Activated CD4-positive, alpha-beta T cell treated with anti-CD3 and anti-CD28 coated beads for 36 hours (primary cell): Measurements from ENCODE around the gene WDR36. TPM values are rescaled to one million over a fixed set of nuclear protein-coding genes. Genes with fewer than 3 reads are reported as not detected.
A peak's percentile ranks its signal among the peaks of the same experiment; 100 is the strongest.

Source experiments
- ATAC-seq: fragments of 200-7000 bp; cut with Tn5 transposase; one replicate; pipeline ENCODE4 v1.10.0; 2021; ENCODE audit warnings: mild to moderate bottlenecking, moderate library complexity
- CTCF ChIA-PET: fragments of 350-600 bp; sonication (Branson Sonifier 250); formaldehyde crosslinking; loops from one replicate; lab custom pipeline; 2021; ENCODE audit warnings: antibody characterized with exemption; lab: Charles Lee
- POLR2A ChIA-PET: fragments of 350-600 bp; sonication (Branson Sonifier 250); formaldehyde crosslinking; loops from one replicate; lab custom pipeline; 2021; ENCODE audit warnings: antibody characterized with exemption, inconsistent platforms; lab: Charles Lee
- DNase-seq: peaks from one replicate; pipeline ENCODE4 v3.0.0-alpha.2; 2020
- H3K27ac Mint-ChIP-seq: one replicate; pipeline ENCODE4 v1.8.0; 2021; ENCODE audit warnings: mixed read lengths
- H3K27me3 Mint-ChIP-seq: one replicate; pipeline ENCODE4 v1.8.0; 2021; ENCODE audit warnings: mixed read lengths
- H3K36me3 Mint-ChIP-seq: one replicate; pipeline ENCODE4 v1.8.0; 2021; ENCODE audit warnings: low read depth, mixed read lengths
- H3K4me1 Mint-ChIP-seq: one replicate; pipeline ENCODE4 v1.8.0; 2021; ENCODE audit warnings: mixed read lengths
- H3K4me3 Mint-ChIP-seq: one replicate; pipeline ENCODE4 v1.8.0; 2021; ENCODE audit warnings: mild to moderate bottlenecking, moderate library complexity, mixed read lengths
- H3K9me3 Mint-ChIP-seq: one replicate; pipeline ENCODE4 v1.8.0; 2021; ENCODE audit warnings: low read depth, mixed read lengths
- intact Hi-C, 2 experiments: fragments of 100-400 bp; cut with DNase I in 1 of 2; cut with micrococcal nuclease in 1 of 2; formaldehyde crosslinking; loops; one replicate each; pipeline versions ENCODE4 v1.14.2 to v1.15.1; 2022 to 2024; cut with DNase I, micrococcal nuclease
- total RNA-seq, 2 experiments: library from RNA; stranded (reverse); gene quantifications; one replicate each; pipeline ENCODE4 v1.2.3, GENCODE V29; 2021

Gene WDR36
- total RNA-seq, 2 experiments from 2014 or later = 58.6 to 61.7 TPM

DNA sequence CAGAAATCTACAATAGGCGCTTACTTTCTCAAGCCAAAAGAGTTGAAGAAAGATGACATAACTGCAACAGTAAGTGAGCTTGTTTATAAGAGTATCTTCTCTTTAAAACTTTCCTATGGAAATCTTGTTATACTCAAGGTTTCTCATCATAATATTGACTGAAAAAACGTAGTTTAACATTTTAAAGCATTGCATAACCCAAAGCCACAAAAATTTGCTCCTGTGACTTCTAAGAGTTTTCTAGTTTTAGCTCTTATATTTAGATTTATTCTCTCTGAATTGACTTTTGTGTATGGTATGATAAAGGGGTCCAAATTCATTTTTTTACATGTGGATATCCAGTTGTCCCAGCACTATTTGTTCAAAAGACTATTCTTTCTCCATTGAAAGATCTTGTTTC, 15.2 kb downstream of the WDR36 start:
- Mint-ChIP-seq H3K27me3 (no peaks in the 10 kb centered on the region), H3K4me1 (peaks cover 6% of the 10 kb centered on the region), H3K4me3 (no peak overlapping the region), H3K36me3 (peaks cover 60% of the 10 kb centered on the region), H3K27ac (no peak overlapping the region), H3K9me3 (no peaks in the 10 kb centered on the region)
- no peak for ATAC-seq
- CTCF ChIA-PET = interaction anchor here (1.1 to 1.2 kb wide), 2 partner anchors 13 to 172 kb away, joined by 3 read pairs; no protein-coding TSS in a partner anchor
- intact Hi-C loops = no loop called here
- DNase-seq = no peak
- POLR2A ChIA-PET = interaction anchor here (0.6 kb wide), 1 partner anchor 872 kb away, joined by 3 read pairs; no protein-coding TSS in a partner anchor

DNA sequence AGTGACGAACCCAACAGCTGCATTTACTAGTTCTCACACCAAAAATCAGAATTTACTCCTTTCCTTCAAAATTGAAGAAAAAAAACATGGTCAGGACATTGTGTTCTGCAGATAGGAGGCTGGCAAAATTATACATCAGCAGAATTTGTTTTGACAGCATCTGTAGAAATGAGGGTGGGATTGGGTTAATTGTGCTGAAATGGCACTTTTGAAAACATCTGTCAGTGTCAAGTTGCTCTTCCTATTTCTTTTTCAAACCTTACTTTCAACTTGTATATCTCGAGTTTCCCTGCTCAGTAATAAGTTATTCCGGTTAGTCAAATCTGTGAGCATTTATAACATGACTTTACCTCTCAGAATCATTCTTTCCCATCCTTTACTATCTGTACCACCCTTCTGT, 19.8 kb downstream of the WDR36 start:
- no peak overlapping the region for H3K4me3 Mint-ChIP-seq
- ATAC-seq = no peak
- DNase-seq = no peak
- H3K9me3 Mint-ChIP-seq = no peaks in the 10 kb centered on the region
- peaks cover 5% of the 10 kb centered on the region for H3K4me1 Mint-ChIP-seq
- no peaks in the 10 kb centered on the region for H3K27me3 Mint-ChIP-seq
- H3K36me3 Mint-ChIP-seq = peaks cover 44% of the 10 kb centered on the region
- intact Hi-C loops = no loop called here
- ChIA-PET POLR2A (no interaction called here), CTCF (no interaction called here)
- H3K27ac Mint-ChIP-seq = no peak overlapping the region

DNA sequence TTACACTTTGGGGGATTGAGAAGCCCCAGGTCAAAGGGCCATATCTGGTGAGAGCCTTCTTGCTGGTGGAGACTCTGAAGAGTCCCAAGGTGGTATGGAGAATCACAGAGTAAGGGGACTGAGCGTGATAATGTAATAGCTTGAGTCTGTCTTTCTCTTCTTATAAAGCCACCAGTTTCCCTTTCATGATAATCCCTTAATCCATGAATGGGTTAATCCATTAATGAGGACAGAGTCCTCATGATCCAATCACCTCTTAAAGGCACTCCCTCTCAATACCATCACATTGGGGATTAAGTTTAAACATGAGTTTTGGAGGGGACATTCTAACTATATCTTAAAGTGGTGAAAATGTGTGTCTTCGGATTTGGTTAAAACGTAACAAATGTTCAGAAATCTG, 21.5 kb downstream of the WDR36 start:
- ATAC-seq (no peak), DNase-seq (no peak)
- CTCF ChIA-PET = interaction anchor here (1.3 kb wide), 1 partner anchor 45 kb away, joined by 3 read pairs; no protein-coding TSS in a partner anchor
- H3K27me3 Mint-ChIP-seq = no peaks in the 10 kb centered on the region
- no peak overlapping the region for H3K27ac Mint-ChIP-seq
- peaks cover 37% of the 10 kb centered on the region for H3K36me3 Mint-ChIP-seq
- intact Hi-C loops = no loop called here
- no peaks in the 10 kb centered on the region for H3K9me3 Mint-ChIP-seq
- POLR2A ChIA-PET = no interaction called here
- H3K4me3 Mint-ChIP-seq = no peak overlapping the region
- peaks cover 12% of the 10 kb centered on the region for H3K4me1 Mint-ChIP-seq

DNA sequence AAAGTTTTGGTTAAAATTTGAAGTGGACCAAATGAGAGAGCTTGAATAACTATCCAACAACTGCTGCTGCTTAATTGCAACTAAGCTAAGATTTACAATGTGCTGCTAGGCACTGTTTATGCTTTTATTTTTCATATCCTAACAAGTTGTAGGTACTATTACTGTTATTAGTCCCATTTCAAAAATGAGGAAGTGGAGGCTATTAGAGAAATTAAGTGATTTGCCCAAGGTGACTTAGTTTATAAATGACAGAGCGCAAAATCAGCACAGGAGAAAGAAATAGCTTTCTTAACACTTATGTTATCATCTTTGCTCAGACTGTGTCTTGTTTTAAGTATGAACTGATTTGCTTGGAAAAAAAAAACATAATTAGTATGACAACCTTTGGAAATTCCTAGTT, 23.1 kb downstream of the WDR36 start:
- peaks cover 40% of the 10 kb centered on the region for H3K36me3 Mint-ChIP-seq
- peaks cover 19% of the 10 kb centered on the region for H3K4me1 Mint-ChIP-seq
- H3K9me3 Mint-ChIP-seq = no peaks in the 10 kb centered on the region
- no peak overlapping the region for H3K4me3 Mint-ChIP-seq
- ChIA-PET CTCF (interaction anchor here (1.3 to 1.7 kb wide), 2 partner anchors 10 to 23 kb away, joined by 4 read pairs; partner anchors contain the start of gene WDR36), POLR2A (no interaction called here)
- intact Hi-C loops = no loop called here
- no peaks in the 10 kb centered on the region for H3K27me3 Mint-ChIP-seq
- DNase-seq = no peak
- ATAC-seq = no peak
- no peak overlapping the region for H3K27ac Mint-ChIP-seq

DNA sequence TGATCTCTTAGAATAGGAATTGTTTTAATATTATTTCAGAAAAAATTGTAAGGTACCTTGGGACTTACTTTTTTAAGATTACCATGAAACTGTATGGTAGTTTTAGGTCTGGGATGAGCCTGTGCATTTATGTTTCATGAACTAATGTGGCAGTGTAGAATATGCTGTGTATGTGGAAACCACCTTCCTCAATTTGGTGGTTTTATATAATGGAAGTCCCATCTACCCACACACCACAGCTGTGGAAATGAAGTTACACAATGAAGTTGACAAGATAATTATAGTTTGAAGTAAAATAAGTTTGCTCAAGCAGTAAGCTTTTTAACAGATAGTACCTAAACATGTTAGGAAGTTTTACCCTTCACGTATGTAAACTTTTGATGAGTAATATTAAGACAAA, 24.4 kb downstream of the WDR36 start:
- Mint-ChIP-seq H3K27me3 (no peaks in the 10 kb centered on the region), H3K4me1 (peaks cover 23% of the 10 kb centered on the region), H3K9me3 (no peaks in the 10 kb centered on the region), H3K4me3 (no peak overlapping the region), H3K36me3 (peaks cover 47% of the 10 kb centered on the region), H3K27ac (no peak overlapping the region)
- CTCF ChIA-PET = interaction anchor here (0.6 kb wide), 1 partner anchor 17 kb away, joined by 4 read pairs; no protein-coding TSS in a partner anchor
- ATAC-seq (no peak), DNase-seq (no peak)
- intact Hi-C loops = no loop called here
- POLR2A ChIA-PET = no interaction called here

DNA sequence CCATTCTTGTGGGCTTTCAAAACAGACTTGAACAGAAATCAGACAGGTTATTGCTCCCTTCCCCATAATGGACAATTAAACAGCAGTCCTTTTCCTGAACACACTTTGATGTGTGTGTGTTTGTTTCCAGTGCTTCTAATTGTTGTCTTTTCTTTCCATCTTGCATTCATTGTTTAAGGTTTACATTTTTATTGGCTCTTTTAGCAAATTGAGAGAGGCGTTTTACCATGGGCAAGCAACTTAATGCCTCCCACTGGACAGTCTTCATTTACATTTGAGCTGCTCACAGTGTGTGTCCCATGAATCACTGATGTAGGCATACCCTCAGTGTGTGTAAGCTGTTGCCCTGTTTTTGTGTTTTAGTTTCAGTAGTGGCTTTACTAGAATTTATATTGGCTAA, 25.0 kb downstream of the WDR36 start:
- no peak overlapping the region for H3K27ac Mint-ChIP-seq
- ATAC-seq = no peak
- ChIA-PET POLR2A (no interaction called here), CTCF (interaction anchor here (0.6 kb wide), 1 partner anchor 17 kb away, joined by 4 read pairs; no protein-coding TSS in a partner anchor)
- H3K4me3 Mint-ChIP-seq = no peak overlapping the region
- DNase-seq = no peak
- no peaks in the 10 kb centered on the region for H3K9me3 Mint-ChIP-seq
- peaks cover 48% of the 10 kb centered on the region for H3K36me3 Mint-ChIP-seq
- intact Hi-C loops = no loop called here
- peaks cover 23% of the 10 kb centered on the region for H3K4me1 Mint-ChIP-seq
- no peaks in the 10 kb centered on the region for H3K27me3 Mint-ChIP-seq

DNA sequence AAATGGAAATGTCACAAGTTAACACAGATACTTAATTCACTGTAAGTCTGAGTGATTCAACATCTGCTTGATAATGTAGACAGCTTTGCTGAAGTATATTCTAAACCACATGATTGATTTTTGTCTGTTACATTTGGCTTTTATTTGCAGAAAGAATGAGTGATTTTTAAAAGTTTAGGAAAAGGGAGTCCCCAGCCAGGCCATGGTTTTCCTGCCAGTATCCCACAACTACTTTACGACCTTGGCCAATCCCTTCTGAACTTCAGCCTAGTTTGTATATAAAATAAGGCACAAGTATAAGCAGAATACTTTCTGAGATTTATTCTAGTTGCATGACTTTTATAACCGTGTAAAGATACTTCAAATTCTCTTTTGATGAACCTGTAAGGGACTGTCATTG, 27.1 kb downstream of the WDR36 start:
- intact Hi-C loops = no loop called here
- H3K27me3 Mint-ChIP-seq = no peaks in the 10 kb centered on the region
- no peak overlapping the region for H3K27ac Mint-ChIP-seq
- POLR2A ChIA-PET = no interaction called here
- no peaks in the 10 kb centered on the region for H3K9me3 Mint-ChIP-seq
- H3K36me3 Mint-ChIP-seq = peaks cover 44% of the 10 kb centered on the region
- CTCF ChIA-PET = interaction anchor here (1.5 kb wide), 1 partner anchor 11 kb away, joined by 3 read pairs; no protein-coding TSS in a partner anchor
- ATAC-seq = no peak
- no peak for DNase-seq
- H3K4me3 Mint-ChIP-seq = no peak overlapping the region
- peaks cover 23% of the 10 kb centered on the region for H3K4me1 Mint-ChIP-seq

DNA sequence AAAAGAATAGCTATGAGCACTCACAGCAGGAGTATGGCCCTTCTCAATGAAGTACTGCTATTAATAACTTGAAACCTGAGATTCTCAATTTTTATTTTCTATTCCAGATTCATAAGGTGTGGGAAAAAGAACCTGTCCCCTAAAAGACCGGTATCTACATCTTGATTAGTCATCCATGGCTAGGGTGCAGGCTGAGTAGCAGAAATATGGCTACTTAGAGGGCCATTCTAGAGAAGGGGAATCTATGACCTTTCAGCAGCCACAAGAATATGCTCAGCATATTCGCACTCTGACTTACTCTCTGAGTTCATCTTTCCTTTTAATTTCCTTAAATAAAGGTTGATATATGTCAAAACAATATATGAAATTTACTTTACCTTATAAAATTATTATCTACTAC, 27.7 kb downstream of the WDR36 start:
- Mint-ChIP-seq H3K4me3 (no peak overlapping the region), H3K36me3 (peaks cover 46% of the 10 kb centered on the region), H3K27ac (no peak overlapping the region), H3K9me3 (no peaks in the 10 kb centered on the region), H3K27me3 (no peaks in the 10 kb centered on the region), H3K4me1 (peaks cover 26% of the 10 kb centered on the region)
- intact Hi-C loops = no loop called here
- no peak for DNase-seq
- ChIA-PET POLR2A (no interaction called here), CTCF (interaction anchor here (1.5 kb wide), 1 partner anchor 12 kb away, joined by 3 read pairs; no protein-coding TSS in a partner anchor)
- peak; percentile 82 for ATAC-seq

DNA sequence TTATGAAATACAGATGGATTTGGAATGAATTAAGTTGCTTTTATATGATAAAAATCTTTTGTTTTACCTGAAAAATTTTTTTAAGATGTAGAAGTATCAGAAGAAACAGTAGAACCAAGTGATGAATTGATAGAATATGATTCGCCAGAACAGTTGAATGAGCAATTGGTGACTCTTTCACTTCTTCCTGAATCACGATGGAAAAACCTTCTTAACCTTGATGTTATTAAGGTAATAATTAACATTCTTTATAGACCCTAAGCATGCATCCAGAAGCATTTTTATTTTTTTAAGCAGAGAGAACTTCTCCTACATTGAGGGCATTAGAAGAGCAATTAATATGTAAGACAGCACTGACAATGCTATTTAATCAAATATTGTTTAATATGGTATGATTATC, 28.8 kb downstream of the WDR36 start:
- H3K9me3 Mint-ChIP-seq = no peaks in the 10 kb centered on the region
- intact Hi-C loops = no loop called here
- no peaks in the 10 kb centered on the region for H3K27me3 Mint-ChIP-seq
- peaks cover 46% of the 10 kb centered on the region for H3K36me3 Mint-ChIP-seq
- POLR2A ChIA-PET = no interaction called here
- H3K27ac Mint-ChIP-seq = no peak overlapping the region
- H3K4me3 Mint-ChIP-seq = no peak overlapping the region
- CTCF ChIA-PET = no interaction called here
- DNase-seq (no peak), ATAC-seq (no peak)
- H3K4me1 Mint-ChIP-seq = peaks cover 25% of the 10 kb centered on the region

DNA sequence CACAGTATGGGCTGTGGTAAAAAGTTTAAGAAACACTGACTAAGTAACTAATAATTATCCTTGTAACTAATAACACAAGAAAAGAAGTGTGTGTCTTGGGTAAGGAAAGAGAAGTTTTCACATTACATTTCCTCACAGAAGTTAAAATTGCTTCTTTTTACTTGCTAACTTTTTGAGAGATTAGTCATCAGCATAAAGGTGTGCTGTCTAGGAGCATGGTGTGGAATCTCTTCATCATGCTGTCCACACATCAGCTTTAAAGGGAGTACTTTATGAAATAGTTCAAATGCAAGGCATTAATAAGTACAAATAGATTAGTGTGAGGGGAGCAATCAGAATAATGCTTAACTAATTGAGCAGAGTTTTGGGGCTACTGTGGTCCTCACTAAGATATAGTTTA, 29.8 kb downstream of the WDR36 start:
- DNase-seq = no peak
- Mint-ChIP-seq H3K4me3 (no peak overlapping the region), H3K27ac (no peak overlapping the region), H3K9me3 (no peaks in the 10 kb centered on the region), H3K27me3 (no peaks in the 10 kb centered on the region), H3K4me1 (peaks cover 25% of the 10 kb centered on the region), H3K36me3 (peaks cover 56% of the 10 kb centered on the region)
- intact Hi-C loops = no loop called here
- CTCF ChIA-PET = no interaction called here
- ATAC-seq = no peak
- POLR2A ChIA-PET = no interaction called here

DNA sequence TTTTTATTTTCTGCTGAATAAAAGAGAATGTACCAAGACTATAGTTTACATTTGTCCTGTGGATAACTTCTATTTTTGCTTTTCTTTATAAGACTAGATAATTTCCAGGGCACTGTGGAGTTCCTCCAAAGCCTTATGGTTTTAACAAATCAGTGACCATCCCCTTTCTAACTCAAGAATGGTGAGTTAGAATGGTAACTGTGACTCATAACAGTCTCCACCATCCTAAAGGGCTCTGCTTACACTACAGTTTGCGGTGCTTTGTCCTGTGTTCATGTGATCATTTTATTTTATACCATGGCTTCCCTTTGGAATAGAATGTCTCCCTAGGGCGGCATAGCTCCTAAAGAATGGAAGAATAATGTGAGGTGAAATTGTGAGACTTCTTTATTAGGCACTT, 30.2 kb downstream of the WDR36 start:
- Mint-ChIP-seq H3K4me1 (peaks cover 22% of the 10 kb centered on the region), H3K4me3 (no peak overlapping the region), H3K9me3 (no peaks in the 10 kb centered on the region), H3K36me3 (peaks cover 58% of the 10 kb centered on the region), H3K27me3 (no peaks in the 10 kb centered on the region), H3K27ac (no peak overlapping the region)
- CTCF ChIA-PET = no interaction called here
- DNase-seq (no peak), ATAC-seq (no peak)
- intact Hi-C loops = no loop called here
- POLR2A ChIA-PET = no interaction called here

DNA sequence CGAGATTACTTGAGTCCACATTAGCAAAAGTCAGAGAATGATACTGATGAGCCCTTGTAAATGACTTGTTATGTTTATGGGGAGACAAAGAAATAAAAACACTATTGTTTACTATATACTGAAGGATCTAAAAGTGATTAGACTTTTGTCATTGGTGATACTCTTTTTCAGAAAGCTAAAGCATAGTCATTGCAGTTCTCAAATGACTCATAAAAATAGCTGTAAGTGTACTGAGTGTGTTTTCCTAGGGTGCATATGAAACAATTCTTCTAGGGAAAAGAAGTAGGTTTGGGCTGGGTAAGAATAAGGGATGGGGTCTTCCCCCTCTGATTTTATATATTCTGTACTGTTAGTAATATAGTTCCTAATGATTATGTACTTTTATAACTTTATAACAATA, 32.6 kb downstream of the WDR36 start:
- Mint-ChIP-seq H3K27ac (no peak overlapping the region), H3K4me1 (peaks cover 9% of the 10 kb centered on the region), H3K27me3 (no peaks in the 10 kb centered on the region), H3K9me3 (no peaks in the 10 kb centered on the region), H3K36me3 (peaks cover 53% of the 10 kb centered on the region), H3K4me3 (no peak overlapping the region)
- ChIA-PET CTCF (interaction anchor here (0.5 to 1.9 kb wide), 4 partner anchors 16 to 1665 kb away, joined by 3 to 5 read pairs (median 3); no protein-coding TSS in a partner anchor), POLR2A (no interaction called here)
- ATAC-seq (peak; percentile 69), DNase-seq (no peak)
- intact Hi-C loops = no loop called here
